ENCODE measurements around the gene NEDD9.

The NEDD9 gene

DNA sequence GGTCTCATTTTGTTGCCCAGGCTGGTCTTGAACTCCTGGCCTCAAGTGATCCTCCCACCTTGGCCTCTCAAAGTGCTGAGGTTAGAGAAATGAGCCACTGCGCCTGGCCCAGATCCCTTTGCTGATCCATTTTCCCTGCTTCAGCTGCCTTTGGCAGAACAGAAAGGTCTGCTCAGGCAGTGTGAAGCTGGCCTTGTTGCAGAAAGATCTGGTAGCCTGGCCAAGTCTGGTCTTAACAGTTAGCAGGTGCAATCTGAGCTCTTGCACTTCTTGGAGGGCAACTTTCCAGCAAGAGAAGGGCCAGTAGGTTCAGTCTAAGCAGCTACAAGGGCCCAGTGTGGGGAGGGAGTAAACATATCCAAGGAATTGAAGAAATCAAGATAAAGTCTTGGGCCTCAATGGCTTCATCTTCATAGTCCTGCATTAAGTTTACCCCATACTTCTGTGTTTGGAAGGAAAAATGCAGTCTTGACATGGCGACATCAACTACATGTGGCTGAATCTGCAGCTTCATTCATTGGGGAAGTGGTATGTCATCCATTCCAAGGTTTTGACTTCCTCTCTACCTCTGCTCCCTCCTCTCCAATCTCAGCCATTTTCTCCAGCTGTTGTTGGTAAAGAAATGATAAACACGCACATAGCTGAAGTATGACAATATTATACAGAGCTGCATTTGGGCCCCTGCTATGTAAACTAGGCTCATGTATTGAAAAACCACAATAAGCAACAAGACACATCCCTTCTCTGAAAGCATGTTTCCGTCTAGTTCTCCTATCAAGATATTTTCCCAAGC lies 39.0 kb upstream of the NEDD9 start:
- POLR2A ChIA-PET: no interaction called here
- TF ChIP-seq, protein P1, sequence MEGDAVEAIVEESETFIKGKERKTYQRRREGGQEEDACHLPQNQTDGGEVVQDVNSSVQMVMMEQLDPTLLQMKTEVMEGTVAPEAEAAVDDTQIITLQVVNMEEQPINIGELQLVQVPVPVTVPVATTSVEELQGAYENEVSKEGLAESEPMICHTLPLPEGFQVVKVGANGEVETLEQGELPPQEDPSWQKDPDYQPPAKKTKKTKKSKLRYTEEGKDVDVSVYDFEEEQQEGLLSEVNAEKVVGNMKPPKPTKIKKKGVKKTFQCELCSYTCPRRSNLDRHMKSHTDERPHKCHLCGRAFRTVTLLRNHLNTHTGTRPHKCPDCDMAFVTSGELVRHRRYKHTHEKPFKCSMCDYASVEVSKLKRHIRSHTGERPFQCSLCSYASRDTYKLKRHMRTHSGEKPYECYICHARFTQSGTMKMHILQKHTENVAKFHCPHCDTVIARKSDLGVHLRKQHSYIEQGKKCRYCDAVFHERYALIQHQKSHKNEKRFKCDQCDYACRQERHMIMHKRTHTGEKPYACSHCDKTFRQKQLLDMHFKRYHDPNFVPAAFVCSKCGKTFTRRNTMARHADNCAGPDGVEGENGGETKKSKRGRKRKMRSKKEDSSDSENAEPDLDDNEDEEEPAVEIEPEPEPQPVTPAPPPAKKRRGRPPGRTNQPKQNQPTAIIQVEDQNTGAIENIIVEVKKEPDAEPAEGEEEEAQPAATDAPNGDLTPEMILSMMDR (IDR thresholded peaks at IDR 0.05; ENCODE audit: control extremely low read depth, extremely low read depth, low read depth, missing control alignments): no peak
- DNase-seq (ENCODE audit: extremely low spot score): no peak
- CTCF ChIA-PET: interaction anchor here (1.2 to 2.1 kb wide), 4 partner anchors 10 to 225 kb away, joined by 3 to 5 read pairs (median 4); no protein-coding TSS in a partner anchor

DNA sequence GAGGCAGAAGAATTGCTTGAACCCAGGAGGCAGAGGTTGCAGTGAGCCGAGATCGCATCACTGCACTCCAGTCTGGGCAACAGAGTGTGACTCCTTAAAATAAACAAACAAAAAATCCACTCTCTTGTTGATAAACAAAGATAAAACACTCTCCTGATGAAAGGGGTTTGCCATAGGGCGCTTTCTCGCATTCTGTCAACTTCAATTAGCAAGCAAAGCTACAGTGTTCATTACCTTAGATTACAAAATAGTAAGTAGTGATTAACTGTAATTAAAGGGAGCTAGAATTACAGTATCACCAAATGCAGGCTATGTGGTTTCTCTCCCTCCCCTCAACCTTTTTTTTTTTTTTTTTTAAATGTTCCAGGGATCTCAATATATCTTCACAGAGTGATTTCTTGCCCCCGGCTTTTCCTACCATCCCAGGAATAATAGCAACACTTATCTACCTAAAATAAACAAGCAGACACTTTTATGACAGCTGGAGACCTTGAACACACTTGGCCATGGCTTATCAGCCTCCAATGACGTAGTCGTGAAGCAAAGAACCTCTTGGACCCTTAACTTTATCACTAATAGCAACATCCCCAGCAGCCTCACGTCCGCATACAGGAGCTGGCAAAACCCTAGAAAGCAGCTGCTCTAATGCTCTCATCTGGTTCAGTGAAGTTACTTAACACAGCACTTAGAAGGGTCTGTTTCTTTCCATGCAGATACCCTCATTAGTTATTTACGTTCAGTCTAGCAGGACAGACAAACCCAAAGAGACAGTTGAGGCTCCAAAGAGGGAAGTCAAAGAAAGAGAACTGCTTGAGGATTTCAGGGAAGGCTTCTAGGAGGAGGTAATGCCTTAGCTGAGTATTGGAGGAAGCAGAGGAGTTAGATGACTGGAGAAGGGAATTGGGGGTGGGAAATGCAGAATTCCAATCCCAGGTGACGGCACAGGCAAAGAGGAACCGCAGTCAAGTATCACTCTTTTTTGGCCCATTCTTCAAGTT lies 37.9 kb upstream of the NEDD9 start:
- ChIA-PET CTCF (interaction anchor here (1.0 to 2.1 kb wide), 5 partner anchors 9 to 226 kb away, joined by 3 to 5 read pairs (median 4); no protein-coding TSS in a partner anchor), POLR2A (interaction anchor here (0.6 kb wide), 1 partner anchor 41 kb away, joined by 3 read pairs; no protein-coding TSS in a partner anchor)
- TF ChIP-seq, protein P1 (IDR thresholded peaks at IDR 0.05; ENCODE audit: control extremely low read depth, extremely low read depth, low read depth, missing control alignments): no peak
- no peak for DNase-seq (ENCODE audit: extremely low spot score)

DNA sequence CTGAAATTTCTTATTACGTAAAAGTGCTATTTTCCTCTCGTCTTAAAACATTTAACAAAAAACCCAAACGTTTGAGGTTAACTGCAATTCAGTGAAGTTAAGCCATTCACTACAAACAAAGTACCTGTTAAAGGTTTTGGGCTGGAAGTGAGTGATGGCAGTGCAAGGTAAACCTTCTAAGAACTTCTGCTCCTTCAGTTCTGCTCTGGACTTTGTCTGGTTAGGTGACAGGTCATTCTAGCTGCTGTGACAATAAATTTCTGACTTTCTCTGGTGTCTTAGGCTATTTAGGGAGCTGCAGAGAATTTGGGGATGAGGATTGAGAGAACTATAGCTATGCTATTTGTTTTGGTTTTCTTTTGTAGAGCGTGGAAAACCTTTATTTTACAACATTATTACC lies 36.5 kb upstream of the NEDD9 start:
- no peak for DNase-seq (ENCODE audit: extremely low spot score)
- ChIA-PET POLR2A (no interaction called here), CTCF (interaction anchor here (2.0 kb wide), 1 partner anchor 19 kb away, joined by 4 read pairs; no protein-coding TSS in a partner anchor)
- TF ChIP-seq, protein P1 (IDR thresholded peaks at IDR 0.05; ENCODE audit: control extremely low read depth, extremely low read depth, low read depth, missing control alignments): no peak

DNA sequence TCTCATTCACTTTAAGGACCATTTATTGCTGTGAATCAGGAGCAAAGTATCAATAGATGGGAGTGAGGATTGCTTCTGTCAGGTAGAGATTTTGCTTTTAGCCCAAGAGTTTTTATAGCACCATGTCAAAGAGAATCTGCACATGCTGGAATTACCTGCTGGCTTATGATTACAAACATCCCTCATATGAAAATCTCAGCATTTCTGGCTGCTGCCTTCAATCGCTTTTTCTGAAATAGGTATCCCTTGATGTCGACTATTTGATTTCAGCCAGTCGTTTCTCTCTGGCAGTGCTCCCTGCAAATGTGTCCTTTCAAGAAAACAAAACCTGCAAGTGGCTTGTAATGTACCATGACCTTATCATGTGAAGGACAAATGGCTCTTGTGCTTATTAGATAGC lies 34.5 kb upstream of the NEDD9 start:
- TF ChIP-seq, protein P1 (IDR thresholded peaks at IDR 0.05; ENCODE audit: control extremely low read depth, extremely low read depth, low read depth, missing control alignments): no peak
- DNase-seq (ENCODE audit: extremely low spot score): no peak
- ChIA-PET POLR2A (no interaction called here), CTCF (no interaction called here)

DNA sequence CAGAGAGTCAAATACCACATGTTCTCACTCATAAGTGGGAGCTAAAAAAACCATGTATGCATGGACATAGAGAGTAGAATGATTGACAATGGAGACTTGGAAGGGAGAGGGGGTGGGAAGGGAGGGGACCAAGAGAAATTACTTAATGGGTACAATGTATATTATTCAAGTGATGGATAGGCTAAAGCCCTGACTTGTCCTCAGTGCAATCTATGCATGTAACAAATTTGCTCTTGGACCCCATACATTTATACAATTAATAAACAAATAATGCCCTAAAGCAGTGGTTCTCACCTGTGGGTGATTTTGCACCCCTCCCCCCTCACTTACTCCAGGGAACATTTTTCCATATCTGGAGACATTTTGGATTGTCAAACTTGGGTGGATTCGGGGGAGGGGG lies 33.5 kb upstream of the NEDD9 start:
- no peak for DNase-seq (ENCODE audit: extremely low spot score)
- CTCF ChIA-PET: no interaction called here
- TF ChIP-seq, protein P1 (IDR thresholded peaks at IDR 0.05; ENCODE audit: control extremely low read depth, extremely low read depth, low read depth, missing control alignments): no peak
- POLR2A ChIA-PET: no interaction called here

DNA sequence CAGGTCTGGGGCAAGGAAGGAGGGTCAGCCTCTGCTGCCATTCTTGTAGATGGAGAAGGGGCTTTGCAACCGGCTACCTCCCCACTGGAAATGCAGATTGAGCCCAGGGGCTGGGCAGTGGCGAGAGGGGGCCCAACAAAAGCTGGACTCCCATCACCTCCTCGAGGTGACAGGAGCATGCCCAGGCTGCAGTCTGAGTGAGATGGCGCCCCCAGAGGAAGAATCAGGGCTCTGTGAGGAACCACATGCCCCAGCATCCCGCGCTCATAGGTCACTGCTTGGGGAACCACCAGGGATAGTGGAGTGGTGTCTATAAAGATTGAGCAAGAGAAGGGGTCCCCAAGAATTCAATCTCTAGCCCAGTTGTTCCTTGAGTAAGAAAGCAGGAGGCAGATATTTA lies 31.6 kb upstream of the NEDD9 start:
- TF ChIP-seq, protein P1 (IDR thresholded peaks at IDR 0.05; ENCODE audit: control extremely low read depth, extremely low read depth, low read depth, missing control alignments): no peak
- no peak for DNase-seq (ENCODE audit: extremely low spot score)
- ChIA-PET POLR2A (no interaction called here), CTCF (interaction anchor here (1.4 to 4.9 kb wide), 4 partner anchors 12 to 232 kb away, joined by 3 to 27 read pairs (median 5); no protein-coding TSS in a partner anchor)
